ENCODE results near the gene S1PR5.
"Not testable (repeated sequence)": the region's sequence is repeated elsewhere in the genome, so short reads cannot be mapped to it uniquely, and the experiment has no call there.

S1PR5 gene

GRCh38 chr19:10544242-10544752 is 27.1 kb upstream of the S1PR5 start:
- DNase-seq, result no peak

GRCh38 chr19:10543420-10544241 is 26.4 kb upstream of the S1PR5 start, which contains the start of gene ATG4D:
Gene ATG4D, plus strand, starts transcription at chr19:10543904. Its CDS starts 187 bp downstream, at chr19:10544091.
- DNase-seq, result peak; percentile 70 to 71

- no peak for DNase-seq
Observed at GRCh38 chr19:10543059-10543419, 25.8 kb upstream of the S1PR5 start.

DNA sequence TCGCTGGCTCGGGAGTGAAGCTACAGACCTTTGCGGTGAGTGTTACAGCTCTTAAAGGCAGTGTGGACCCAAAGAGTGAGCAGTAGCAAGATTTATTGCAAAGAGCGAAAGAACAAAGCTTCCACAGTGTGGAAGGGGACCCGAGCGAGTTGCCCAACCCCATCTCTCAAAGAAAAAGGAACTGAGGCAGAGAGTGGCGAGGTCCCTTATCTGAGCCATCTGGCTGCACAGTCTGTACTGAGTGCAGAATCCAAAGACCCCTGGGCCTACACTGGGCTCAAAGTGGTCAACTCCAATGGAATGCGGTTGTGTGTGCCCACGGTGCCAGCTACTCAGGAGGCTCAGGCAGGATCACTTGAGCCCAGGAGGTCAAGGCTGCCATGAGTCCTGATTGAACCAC is 21.8 kb upstream of the S1PR5 start:
- not testable (repeated sequence) for DNase-seq

GRCh38 chr19:10538204-10538983 is 21.1 kb upstream of the S1PR5 start:
- DNase-seq, result no peak

DNA sequence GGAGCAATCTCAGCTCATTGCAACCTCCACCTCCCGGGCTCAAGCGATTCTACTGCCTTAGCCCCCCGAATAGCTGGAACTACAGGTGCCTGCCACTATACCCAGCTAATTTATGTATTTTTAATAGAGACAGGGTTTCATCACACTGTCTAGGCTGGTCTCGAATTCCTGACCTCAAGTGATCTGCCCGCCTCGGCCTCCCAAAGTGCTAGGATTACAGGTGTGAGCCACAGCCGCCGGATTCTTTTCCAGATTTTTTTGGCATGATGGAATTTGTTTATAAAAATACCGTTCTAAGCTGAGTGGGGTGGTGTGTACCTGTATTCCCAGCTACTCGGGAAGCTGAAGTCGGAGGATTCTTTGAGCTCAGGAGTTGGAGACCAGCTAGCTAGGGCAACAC is 20.4 kb upstream of the S1PR5 start:
- DNase-seq, result no peak

- no peak for DNase-seq
Observed at GRCh38 chr19:10535613-10536012, 18.4 kb upstream of the S1PR5 start.

- DNase-seq, result no peak
Observed at GRCh38 chr19:10533646-10534386, 16.6 kb upstream of the S1PR5 start.

GRCh38 chr19:10532457-10532856 is 15.2 kb upstream of the S1PR5 start:
- DNase-seq, result no peak

DNA sequence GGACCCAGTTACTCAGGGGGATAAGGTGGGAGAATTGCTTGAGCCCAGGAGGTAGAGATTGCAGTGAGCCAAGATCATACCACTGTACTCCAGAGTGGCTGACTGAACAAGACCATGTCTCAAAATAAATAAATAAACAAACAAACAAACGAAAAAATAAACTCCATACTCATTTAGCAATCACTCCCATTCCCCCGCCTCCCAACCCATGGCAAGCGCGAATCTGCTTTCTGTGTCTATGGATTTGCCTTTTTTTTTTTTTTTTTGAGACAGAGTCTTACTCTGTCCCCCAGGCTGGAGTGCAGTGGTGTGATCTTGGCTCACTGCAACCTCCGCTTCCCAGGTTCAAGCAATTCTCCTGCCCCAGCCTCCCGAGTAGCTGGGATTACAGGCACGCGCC is 9.6 kb upstream of the S1PR5 start:
- DNase-seq, result not testable (repeated sequence)

GRCh38 chr19:10525636-10526035 is 8.4 kb upstream of the S1PR5 start:
- no peak for DNase-seq

GRCh38 chr19:10523135-10523636 is 5.9 kb upstream of the S1PR5 start:
- DNase-seq, result no peak

- no peak for DNase-seq
Observed at GRCh38 chr19:10521461-10522171, 4.4 kb upstream of the S1PR5 start.

- DNase-seq, result no peak
Observed at GRCh38 chr19:10520652-10521318, 3.5 kb upstream of the S1PR5 start.

DNA sequence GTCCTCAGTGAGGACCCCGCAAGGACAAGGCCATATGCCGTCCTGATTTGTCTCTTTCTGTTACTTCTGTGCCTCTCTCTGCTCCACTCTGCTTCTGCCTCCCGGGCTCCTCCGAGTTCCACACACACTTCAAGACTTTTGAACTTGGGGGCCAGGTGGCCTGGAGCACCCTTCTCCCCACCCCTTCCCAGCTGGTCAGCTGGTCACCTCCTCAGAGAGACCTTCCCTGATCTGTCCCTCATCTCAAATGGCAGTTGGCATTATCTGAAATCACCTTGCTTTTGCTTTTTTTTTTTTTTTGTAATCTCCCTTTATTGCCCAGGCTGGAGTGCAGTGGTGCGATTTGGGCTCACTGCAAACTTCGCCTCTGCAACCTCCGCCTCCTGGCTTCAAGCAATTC is 2.2 kb upstream of the S1PR5 start:
- DNase-seq, result no peak

GRCh38 chr19:10518444-10519361 is 1.5 kb upstream of the S1PR5 start:
- no peak for DNase-seq

- no peak for DNase-seq
Observed at GRCh38 chr19:10517760-10518443, 655 bp upstream of the S1PR5 start.

GRCh38 chr19:10516671-10517286 is 468 bp downstream of the S1PR5 start:
- DNase-seq, result no peak

- DNase-seq, result no peak
Observed at GRCh38 chr19:10516064-10516385, 1.2 kb downstream of the S1PR5 start.

Data from activated CD4-positive, alpha-beta T cell treated with anti-CD3 and anti-CD28 coated beads, Interleukin-2, amount 50 U/mL, for 4 hours (primary cell).